ENCODE measurements around the gene NECAB3.

DNA sequence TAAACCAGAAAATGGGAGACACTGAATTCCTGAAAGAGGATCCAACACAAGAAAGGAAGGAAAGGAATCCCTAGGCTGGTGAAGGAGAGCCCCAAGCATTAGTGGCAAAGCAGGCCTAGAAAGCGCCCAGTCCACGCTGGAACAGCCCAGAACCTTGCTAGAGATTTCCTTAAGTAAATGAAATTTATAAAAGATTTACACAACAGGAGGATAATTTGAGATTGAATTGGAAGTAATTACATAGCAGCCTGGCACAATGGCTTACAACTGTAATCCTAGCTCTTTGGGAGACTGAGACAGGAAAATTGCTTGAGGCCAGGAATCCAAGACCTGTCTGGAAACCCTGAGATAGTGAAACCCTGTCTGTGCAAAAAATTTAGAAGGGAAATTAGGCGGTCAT is 38.9 kb downstream of the NECAB3 start:
- no peak for TF ChIP-seq POLR2A (IDR thresholded peaks at IDR 0.05)
- TF ChIP-seq EP300 (IDR thresholded peaks at IDR 0.05), result no peak

Data from ovary (tissue), 1 donor.